ENCODE results near the gene OR10G3. TPM values are rescaled to one million over a fixed set of nuclear protein-coding genes. Genes with fewer than 3 reads are reported as not detected.
A peak's percentile ranks its signal among the peaks of the same experiment; 100 is the strongest.

OR10G3 gene
- total and polyA plus RNA-seq, 2 of the 13 experiments (the other 11 are each of a cell fraction or from before 2014, with no cell fraction given), result not detected

DNA sequence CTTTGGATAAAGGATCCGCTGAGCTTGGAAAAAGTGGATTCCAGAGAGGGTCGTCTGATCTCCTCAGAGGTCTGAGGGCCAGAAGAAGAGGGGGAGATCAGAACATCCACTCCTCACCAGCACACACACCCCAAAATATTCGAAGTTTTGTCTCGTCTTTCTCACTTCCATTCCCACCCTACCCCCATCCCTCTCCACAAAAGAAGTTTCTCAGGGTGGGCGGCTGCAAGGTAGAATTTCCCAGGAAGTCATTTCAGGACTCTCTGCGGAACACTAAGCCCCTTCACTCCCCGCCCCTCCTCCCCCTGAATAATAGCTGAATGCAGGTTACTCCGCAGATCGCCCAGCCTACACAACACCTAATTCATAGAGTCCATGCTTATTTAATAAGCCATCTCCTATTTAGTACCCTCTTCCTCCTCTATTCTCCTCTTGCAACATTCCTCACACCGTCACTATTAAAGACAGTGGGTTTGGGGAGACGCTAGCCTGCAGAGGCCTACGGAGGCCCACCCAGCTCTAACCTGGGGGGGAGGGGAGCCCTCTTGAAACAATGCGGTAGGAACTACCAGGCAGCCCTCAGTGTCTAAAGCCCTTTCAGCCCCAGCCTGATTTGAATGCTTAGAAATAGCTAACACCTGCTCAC, 53.1 kb downstream of the OR10G3 start (continued):
- TF ChIP-seq ZNF253 (CRISPR knock-in tag; IDR thresholded peaks at IDR 0.05; ENCODE audit: borderline replicate concordance), result no peak
- TF ChIP-seq DR1 (CRISPR knock-in tag; IDR thresholded peaks at IDR 0.05), result no peak
- TF ChIP-seq ZNF674 (CRISPR knock-in tag; IDR thresholded peaks at IDR 0.05; ENCODE audit: low read depth), result no peak
- TF ChIP-seq, protein P1, sequence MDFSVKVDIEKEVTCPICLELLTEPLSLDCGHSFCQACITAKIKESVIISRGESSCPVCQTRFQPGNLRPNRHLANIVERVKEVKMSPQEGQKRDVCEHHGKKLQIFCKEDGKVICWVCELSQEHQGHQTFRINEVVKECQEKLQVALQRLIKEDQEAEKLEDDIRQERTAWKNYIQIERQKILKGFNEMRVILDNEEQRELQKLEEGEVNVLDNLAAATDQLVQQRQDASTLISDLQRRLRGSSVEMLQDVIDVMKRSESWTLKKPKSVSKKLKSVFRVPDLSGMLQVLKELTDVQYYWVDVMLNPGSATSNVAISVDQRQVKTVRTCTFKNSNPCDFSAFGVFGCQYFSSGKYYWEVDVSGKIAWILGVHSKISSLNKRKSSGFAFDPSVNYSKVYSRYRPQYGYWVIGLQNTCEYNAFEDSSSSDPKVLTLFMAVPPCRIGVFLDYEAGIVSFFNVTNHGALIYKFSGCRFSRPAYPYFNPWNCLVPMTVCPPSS (IDR thresholded peaks at IDR 0.05), result no peak
- TF ChIP-seq, protein P2, sequence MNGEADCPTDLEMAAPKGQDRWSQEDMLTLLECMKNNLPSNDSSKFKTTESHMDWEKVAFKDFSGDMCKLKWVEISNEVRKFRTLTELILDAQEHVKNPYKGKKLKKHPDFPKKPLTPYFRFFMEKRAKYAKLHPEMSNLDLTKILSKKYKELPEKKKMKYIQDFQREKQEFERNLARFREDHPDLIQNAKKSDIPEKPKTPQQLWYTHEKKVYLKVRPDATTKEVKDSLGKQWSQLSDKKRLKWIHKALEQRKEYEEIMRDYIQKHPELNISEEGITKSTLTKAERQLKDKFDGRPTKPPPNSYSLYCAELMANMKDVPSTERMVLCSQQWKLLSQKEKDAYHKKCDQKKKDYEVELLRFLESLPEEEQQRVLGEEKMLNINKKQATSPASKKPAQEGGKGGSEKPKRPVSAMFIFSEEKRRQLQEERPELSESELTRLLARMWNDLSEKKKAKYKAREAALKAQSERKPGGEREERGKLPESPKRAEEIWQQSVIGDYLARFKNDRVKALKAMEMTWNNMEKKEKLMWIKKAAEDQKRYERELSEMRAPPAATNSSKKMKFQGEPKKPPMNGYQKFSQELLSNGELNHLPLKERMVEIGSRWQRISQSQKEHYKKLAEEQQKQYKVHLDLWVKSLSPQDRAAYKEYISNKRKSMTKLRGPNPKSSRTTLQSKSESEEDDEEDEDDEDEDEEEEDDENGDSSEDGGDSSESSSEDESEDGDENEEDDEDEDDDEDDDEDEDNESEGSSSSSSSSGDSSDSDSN (CRISPR knock-in tag; IDR thresholded peaks at IDR 0.05), result 0 out of 2 replicates have a peak, but pooled peaks have one; percentile 11
- TF ChIP-seq, protein P3, sequence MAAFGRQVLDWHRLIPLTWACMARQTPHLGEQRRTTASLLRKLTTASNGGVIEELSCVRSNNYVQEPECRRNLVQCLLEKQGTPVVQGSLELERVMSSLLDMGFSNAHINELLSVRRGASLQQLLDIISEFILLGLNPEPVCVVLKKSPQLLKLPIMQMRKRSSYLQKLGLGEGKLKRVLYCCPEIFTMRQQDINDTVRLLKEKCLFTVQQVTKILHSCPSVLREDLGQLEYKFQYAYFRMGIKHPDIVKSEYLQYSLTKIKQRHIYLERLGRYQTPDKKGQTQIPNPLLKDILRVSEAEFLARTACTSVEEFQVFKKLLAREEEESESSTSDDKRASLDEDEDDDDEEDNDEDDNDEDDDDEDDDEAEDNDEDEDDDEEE (CRISPR knock-in tag; IDR thresholded peaks at IDR 0.05), result peak; percentile 55; the same call in 1 of the 2 replicates
- TF ChIP-seq MEF2D (CRISPR knock-in tag; IDR thresholded peaks at IDR 0.05), result no peak; the same call in 1 of the 2 replicates
- TF ChIP-seq ZBTB7A (CRISPR knock-in tag; IDR thresholded peaks at IDR 0.05), result 0 out of 2 replicates have a peak, but pooled peaks have one; percentile 24
- TF ChIP-seq, protein P4, sequence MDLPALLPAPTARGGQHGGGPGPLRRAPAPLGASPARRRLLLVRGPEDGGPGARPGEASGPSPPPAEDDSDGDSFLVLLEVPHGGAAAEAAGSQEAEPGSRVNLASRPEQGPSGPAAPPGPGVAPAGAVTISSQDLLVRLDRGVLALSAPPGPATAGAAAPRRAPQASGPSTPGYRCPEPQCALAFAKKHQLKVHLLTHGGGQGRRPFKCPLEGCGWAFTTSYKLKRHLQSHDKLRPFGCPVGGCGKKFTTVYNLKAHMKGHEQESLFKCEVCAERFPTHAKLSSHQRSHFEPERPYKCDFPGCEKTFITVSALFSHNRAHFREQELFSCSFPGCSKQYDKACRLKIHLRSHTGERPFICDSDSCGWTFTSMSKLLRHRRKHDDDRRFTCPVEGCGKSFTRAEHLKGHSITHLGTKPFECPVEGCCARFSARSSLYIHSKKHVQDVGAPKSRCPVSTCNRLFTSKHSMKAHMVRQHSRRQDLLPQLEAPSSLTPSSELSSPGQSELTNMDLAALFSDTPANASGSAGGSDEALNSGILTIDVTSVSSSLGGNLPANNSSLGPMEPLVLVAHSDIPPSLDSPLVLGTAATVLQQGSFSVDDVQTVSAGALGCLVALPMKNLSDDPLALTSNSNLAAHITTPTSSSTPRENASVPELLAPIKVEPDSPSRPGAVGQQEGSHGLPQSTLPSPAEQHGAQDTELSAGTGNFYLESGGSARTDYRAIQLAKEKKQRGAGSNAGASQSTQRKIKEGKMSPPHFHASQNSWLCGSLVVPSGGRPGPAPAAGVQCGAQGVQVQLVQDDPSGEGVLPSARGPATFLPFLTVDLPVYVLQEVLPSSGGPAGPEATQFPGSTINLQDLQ (CRISPR knock-in tag; IDR thresholded peaks at IDR 0.05), result no peak
- peak; percentile 70; the same call in 1 of the 2 replicates for TF ChIP-seq HES4 (CRISPR knock-in tag; IDR thresholded peaks at IDR 0.05; ENCODE audit: borderline replicate concordance)
- 0 out of 2 replicates have a peak, but pooled peaks have one; percentile 30 for TF ChIP-seq ZMYM4 (CRISPR knock-in tag; IDR thresholded peaks at IDR 0.05)
- TF ChIP-seq CHD2 (IDR thresholded peaks at IDR 0.05; ENCODE audit: low read depth, low read length), result peak; percentile 51; the same call in 1 of the 2 replicates
- no peak for TF ChIP-seq BRCA1 (CRISPR knock-in tag; IDR thresholded peaks at IDR 0.05)
- TF ChIP-seq ZNF331 (CRISPR knock-in tag; IDR thresholded peaks at IDR 0.05), result peak; percentile 45; the same call in 1 of the 2 replicates
- TF ChIP-seq, protein P5, sequence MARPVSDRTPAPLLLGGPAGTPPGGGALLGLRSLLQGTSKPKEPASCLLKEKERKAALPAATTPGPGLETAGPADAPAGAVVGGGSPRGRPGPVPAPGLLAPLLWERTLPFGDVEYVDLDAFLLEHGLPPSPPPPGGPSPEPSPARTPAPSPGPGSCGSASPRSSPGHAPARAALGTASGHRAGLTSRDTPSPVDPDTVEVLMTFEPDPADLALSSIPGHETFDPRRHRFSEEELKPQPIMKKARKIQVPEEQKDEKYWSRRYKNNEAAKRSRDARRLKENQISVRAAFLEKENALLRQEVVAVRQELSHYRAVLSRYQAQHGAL (CRISPR knock-in tag; IDR thresholded peaks at IDR 0.05; ENCODE audit: not compliant biosample characterization), result no peak
- 0 out of 2 replicates have a peak, but pooled peaks have one; percentile 28 for TF ChIP-seq ZNF232 (CRISPR knock-in tag; IDR thresholded peaks at IDR 0.05; ENCODE audit: borderline replicate concordance)
- no peak for TF ChIP-seq SNRNP70 (IDR thresholded peaks at IDR 0.05; ENCODE audit: low read depth, low read length)
- TF ChIP-seq, protein P6, sequence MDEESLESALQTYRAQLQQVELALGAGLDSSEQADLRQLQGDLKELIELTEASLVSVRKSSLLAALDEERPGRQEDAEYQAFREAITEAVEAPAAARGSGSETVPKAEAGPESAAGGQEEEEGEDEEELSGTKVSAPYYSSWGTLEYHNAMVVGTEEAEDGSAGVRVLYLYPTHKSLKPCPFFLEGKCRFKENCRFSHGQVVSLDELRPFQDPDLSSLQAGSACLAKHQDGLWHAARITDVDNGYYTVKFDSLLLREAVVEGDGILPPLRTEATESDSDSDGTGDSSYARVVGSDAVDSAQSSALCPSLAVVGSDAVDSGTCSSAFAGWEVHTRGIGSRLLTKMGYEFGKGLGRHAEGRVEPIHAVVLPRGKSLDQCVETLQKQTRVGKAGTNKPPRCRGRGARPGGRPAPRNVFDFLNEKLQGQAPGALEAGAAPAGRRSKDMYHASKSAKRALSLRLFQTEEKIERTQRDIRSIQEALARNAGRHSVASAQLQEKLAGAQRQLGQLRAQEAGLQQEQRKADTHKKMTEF (CRISPR knock-in tag; IDR thresholded peaks at IDR 0.05), result no peak

Data from HepG2 (cell line).